ENCODE data around the gene CRACR2B. TPM values are rescaled to one million over a fixed set of nuclear protein-coding genes. Genes with fewer than 3 reads are reported as not detected.

Gene CRACR2B
- total and polyA plus RNA-seq, 2 of the 13 experiments (the other 11 are each of a cell fraction or from before 2014, with no cell fraction given): 14.9 to 21.0 TPM

GRCh38 chr11:791658-792534, 35.8 kb upstream of the CRACR2B start:
- ChIA-PET CTCF (ENCODE audit: low intra/inter-chr PET ratio, low total read pairs) (no interaction called here), POLR2A (no interaction called here)
- Histone ChIP-seq H3K4me3 (replicated peaks in 1 of 3; ENCODE audit: insufficient read depth in 1 of 3, low read depth in 2 of 3, low read length in 3 of 3) (no peak overlapping the region), H3K4me1 (ENCODE audit: insufficient read depth, low read length) (peaks cover 21% of the 10 kb centered on the region), H3K4me2 (ENCODE audit: low read depth, low read length) (no peak overlapping the region), H3K36me3 (replicated peaks in 1 of 2; ENCODE audit: control insufficient read depth in 1 of 2, insufficient read depth in 2 of 2, low read length in 2 of 2) (no peaks in the 10 kb centered on the region; a peak in 1 of 5 replicates), H3K9ac (ENCODE audit: insufficient read depth, low read depth, low read length) (no peak overlapping the region), H3K79me2 (ENCODE audit: insufficient read depth, low read length) (peaks cover 4% of the 10 kb centered on the region), H4K20me1 (ENCODE audit: insufficient read depth, low read length) (no peaks in the 10 kb centered on the region), H3K27me3 (ENCODE audit: control insufficient read depth in 1 of 2, insufficient read depth in 2 of 2, low read length in 2 of 2) (peaks cover 0 to 2% of the 10 kb centered on the region in 2 experiments; a peak in 2 of 5 replicates), H3K9me3 (ENCODE audit: low read length) (no peaks in the 10 kb centered on the region), H2AFZ (ENCODE audit: low read length) (no peak overlapping the region), H3K27ac (ENCODE audit: extremely low read length, insufficient read depth, low read length) (no peak overlapping the region)
- in situ Hi-C loops (cut with HindIII; ENCODE audit: extremely low pct_ligation_motif_present, low pct_unique_long_range_greater_than_20kb): no loop called here
- WGBS (ENCODE audit: low lambda C conversion rate): over 99% methylated on average over 18 of the region's 49 CpGs
- TF ChIP-seq KLF15 (CRISPR knock-in tag; IDR thresholded peaks at IDR 0.05; ENCODE audit: borderline replicate concordance) (no peak), ZNF792 (CRISPR knock-in tag; IDR thresholded peaks at IDR 0.05) (no peak), AGO2 (optimal IDR thresholded peaks at IDR 0.05; ENCODE audit: low read depth, low read length) (peak; percentile 50)
- intact Hi-C loops (cut with micrococcal nuclease; ENCODE audit: unreplicated experiment): no loop called here
- BruUV-seq (replicated peaks): TSS peak; percentile 32
- FAIRE-seq: no peak
- DNase-seq (ENCODE audit: low spot score): no peak
- ATAC-seq: no peak

GRCh38 chr11:792535-792821, 35.2 kb upstream of the CRACR2B start:
- ChIA-PET POLR2A (no interaction called here), CTCF (ENCODE audit: low intra/inter-chr PET ratio, low total read pairs) (no interaction called here)
- no peak overlapping the region for H3K4me3 ChIP-seq (replicated peaks in 1 of 3; ENCODE audit: insufficient read depth in 1 of 3, low read depth in 2 of 3, low read length in 3 of 3)
- ATAC-seq (no peak), FAIRE-seq (no peak), DNase-seq (ENCODE audit: low spot score) (no peak)
- peaks cover 4% of the 10 kb centered on the region for H3K79me2 ChIP-seq (ENCODE audit: insufficient read depth, low read length)
- H3K4me1 ChIP-seq (ENCODE audit: insufficient read depth, low read length): peaks cover 21% of the 10 kb centered on the region
- no peaks in the 10 kb centered on the region for H4K20me1 ChIP-seq (ENCODE audit: insufficient read depth, low read length)
- H2AFZ ChIP-seq (ENCODE audit: low read length): no peak overlapping the region
- no TSS peak for BruUV-seq (replicated peaks)
- H3K27me3 ChIP-seq (ENCODE audit: control insufficient read depth in 1 of 2, insufficient read depth in 2 of 2, low read length in 2 of 2): peaks cover 0 to 2% of the 10 kb centered on the region in 2 experiments; a peak in 2 of 5 replicates
- in situ Hi-C loops (cut with HindIII; ENCODE audit: extremely low pct_ligation_motif_present, low pct_unique_long_range_greater_than_20kb) (no loop called here), intact Hi-C loops (cut with micrococcal nuclease; ENCODE audit: unreplicated experiment) (no loop called here)
- H3K27ac ChIP-seq (ENCODE audit: extremely low read length, insufficient read depth, low read length): no peak overlapping the region
- no peak overlapping the region for H3K4me2 ChIP-seq (ENCODE audit: low read depth, low read length)
- WGBS (ENCODE audit: low lambda C conversion rate): 96% methylated on average over 6 of the region's 15 CpGs
- H3K9ac ChIP-seq (ENCODE audit: insufficient read depth, low read depth, low read length): no peak overlapping the region
- H3K36me3 ChIP-seq (replicated peaks in 1 of 2; ENCODE audit: control insufficient read depth in 1 of 2, insufficient read depth in 2 of 2, low read length in 2 of 2): no peaks in the 10 kb centered on the region; a peak in 1 of 5 replicates
- H3K9me3 ChIP-seq (ENCODE audit: low read length): no peaks in the 10 kb centered on the region
- TF ChIP-seq BCLAF1 (IDR thresholded peaks at IDR 0.05) (no peak), ZNF644 (CRISPR knock-in tag; IDR thresholded peaks at IDR 0.05; ENCODE audit: low read depth) (no peak), ZNF737 (CRISPR knock-in tag; IDR thresholded peaks at IDR 0.05; ENCODE audit: borderline replicate concordance) (no peak), IKZF4 (CRISPR knock-in tag; IDR thresholded peaks at IDR 0.05; ENCODE audit: borderline replicate concordance, low read depth, not compliant biosample characterization) (no peak), ZNF614 (CRISPR knock-in tag; IDR thresholded peaks at IDR 0.05; ENCODE audit: borderline replicate concordance) (no peak)

Measured in HepG2 (cell line).